HG03378 (cell line): ENCODE results near the gene ZNF236.
"Not testable (repeated sequence)": the region's sequence is repeated elsewhere in the genome, so short reads cannot be mapped to it uniquely, and the experiment has no call there.

Experiments used
- ATAC-seq: cut with Tn5 transposase; IDR thresholded peaks from one replicate; pipeline ENCODE4 v1.9.1; 2021; ENCODE audit warnings: mild to moderate bottlenecking, moderate library complexity; ENCODE audit not compliant: unreplicated experiment

Gene ZNF236

DNA sequence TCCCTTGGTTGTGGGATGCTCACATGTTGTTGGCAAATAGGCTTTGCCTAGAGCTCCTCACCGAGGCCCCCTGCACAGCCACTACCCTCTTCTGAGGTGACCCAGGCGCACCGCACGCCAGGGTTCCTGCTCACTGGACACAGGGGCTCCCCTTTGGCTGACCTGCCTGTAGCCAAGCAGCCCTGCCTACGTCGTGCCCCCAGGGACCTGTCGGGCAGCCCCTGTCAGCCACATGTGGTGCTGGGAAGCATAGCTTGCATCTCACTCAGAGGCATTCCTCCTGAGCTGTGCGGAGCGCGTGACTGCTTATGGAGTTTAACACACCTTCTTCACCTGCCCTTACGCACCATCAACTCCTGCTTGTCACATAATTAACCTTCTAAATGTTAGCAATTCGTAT lies 116.3 kb downstream of the ZNF236 start:
- ATAC-seq = no peak

DNA sequence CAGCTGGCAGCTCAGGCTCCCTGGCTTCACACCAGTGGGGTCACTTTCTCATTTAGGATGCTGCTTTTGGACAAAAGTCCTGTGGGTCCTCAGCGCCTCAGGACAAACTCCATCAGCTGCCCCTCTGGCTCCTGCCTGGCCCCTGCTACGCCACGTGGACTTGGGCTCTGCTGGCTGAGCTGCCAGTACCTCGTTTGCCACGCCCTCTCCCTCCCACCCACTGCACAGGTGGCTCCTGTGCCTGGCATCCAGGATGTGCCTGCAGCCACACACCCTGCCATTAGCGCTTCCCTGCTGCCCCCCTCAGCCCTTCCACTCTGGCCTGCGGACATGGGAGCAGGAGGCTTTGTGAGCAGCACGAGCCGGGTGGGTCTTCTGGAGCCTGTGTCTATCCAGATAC lies 118.9 kb downstream of the ZNF236 start:
- ATAC-seq = no peak

DNA sequence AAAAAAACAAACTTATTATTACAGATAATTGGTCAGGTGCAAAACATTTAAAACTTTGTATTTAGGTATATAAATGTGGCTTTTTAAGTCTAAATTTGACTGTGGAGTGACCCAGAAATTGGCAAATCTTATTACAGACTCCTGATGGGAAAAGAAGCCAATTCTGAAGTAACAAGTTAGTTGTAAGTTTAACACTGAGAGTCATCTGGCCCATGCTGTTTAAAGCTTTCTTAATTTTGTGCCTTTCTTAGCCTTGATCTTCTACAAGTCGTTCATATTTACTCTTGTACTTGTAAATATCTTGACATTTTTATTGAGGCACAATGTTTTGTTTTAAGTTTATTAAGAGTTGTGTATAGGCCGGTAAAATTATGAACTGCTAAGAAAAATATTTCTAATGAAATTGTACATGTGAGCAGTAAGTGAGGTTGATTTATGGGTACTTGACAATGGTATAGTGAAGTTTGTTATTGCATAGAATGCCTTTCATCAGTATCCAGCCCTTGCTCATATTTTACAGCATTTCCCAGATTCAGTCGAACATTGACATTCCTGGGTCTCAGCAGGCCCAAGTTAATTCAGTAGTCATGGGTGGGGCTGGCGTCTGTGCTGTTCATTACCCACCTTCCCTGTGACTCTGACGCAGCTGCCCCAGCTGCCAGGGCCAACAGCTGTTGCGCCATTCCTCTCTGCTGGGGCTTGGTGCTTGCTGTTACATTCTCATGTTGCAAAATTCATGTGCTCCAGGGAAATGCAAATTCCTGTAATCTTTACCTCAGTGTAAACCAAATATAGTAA lies 121.4 kb downstream of the ZNF236 start:
- no peak for ATAC-seq

DNA sequence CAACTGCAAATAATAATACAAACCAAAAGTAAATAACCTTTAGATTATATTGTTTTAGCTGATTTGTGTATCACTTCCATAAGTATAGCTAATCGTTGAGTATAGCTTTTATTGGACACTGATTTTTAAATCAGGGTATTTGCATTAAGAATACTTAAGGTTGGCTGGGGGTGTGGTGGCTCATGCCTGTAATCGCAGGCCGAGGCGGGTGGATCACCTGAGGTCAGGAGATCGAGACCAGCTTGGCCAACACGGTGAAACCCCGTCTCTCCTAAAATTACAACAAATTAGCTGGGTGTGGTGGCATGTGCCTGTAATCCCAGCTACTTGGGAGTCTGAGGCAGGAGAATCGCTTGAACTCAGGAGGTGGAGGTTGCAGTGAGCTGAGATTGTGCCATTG lies 122.0 kb downstream of the ZNF236 start:
- ATAC-seq = not testable (repeated sequence)

- no peak for ATAC-seq
Observed at GRCh38 chr18:76948345-76948744, 126.0 kb downstream of the ZNF236 start.

DNA sequence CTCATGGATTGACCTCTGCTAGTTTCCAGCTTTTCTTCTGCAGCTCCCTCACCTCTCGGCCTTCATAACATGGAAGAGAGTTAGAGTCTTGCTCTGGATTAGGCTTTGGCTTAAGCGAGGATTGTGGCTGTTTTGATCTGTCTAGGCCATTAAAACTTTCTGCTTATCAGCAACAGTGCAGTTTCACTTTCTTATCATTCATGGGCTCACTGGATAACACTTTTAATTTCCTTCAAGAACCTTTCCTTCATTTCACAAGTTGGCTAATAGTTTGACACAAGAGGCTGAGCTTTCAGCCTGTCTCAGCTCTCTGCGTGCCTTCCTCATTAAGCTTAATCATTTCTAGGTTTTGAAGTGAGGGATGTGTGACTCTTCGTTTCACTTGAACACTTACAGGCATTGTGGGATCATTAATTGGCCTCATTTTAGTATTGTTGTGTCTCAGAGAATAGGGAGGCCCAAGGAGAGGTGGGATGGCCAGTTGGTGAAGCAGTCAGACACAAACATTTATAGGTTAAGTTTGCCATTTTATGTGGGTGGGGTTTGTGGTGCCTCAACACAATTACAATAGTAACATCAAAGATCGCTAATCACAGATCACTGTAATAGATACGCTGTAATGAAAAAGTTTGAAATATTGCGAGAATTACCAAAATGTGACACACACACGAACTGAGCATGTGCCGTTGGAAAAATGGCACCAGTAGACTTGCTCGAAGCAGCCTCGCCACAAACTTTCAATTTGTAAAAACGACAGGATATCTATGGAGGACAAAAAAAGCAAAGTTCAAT lies 129.3 kb downstream of the ZNF236 start:
- no peak for ATAC-seq

GRCh38 chr18:76952747-76953146 lies 130.4 kb downstream of the ZNF236 start:
- ATAC-seq = no peak

DNA sequence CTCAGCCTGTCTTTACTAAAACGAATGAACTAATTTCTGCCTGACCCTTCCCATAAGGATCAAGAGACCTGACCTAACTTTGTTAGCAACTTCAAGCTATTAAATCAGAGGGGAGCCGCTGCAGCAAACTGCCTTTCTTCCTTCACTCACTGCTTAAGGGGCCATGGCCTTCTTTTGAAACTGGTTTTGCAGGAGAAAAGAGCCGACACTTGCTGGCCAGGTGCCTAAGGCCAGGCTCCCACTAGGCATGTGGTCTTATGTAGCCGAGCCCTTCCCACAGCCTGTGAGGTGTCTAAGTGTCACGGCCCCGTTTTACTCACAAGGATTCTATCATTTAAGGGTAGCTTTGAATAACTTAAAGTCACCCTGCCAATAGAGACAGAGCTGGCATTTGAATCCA lies 130.8 kb downstream of the ZNF236 start:
- ATAC-seq = no peak

DNA sequence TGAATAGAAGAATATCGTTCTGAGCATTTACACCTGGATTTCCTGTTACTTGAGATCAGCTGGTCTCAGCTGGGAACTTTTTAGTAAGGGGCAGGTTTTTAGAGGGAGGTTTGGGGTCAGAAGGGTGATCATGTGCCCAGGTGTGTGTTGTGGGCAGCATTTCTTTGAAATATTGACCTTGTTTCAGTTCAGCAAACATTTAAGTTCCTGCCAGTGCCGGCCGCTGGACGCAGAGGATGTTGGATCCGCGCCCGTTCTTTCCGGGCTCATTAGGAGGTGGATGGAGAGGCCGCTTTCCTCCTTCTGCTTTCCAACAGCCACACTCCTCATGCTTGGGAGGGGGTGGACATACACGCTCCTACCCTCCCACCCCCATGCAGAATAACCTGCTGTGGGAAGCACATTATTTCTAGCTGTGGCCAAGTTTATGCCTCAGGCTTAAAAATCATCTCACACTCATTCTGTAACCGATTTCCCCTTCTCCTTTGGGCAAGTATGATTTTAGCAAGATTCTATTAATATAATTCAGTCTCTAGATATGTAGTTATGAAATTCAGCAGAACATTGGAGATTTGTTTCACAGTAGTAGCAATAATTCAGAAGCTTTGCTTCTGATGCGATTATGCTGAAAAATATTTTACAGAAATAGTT lies 131.4 kb downstream of the ZNF236 start:
- no peak for ATAC-seq

DNA sequence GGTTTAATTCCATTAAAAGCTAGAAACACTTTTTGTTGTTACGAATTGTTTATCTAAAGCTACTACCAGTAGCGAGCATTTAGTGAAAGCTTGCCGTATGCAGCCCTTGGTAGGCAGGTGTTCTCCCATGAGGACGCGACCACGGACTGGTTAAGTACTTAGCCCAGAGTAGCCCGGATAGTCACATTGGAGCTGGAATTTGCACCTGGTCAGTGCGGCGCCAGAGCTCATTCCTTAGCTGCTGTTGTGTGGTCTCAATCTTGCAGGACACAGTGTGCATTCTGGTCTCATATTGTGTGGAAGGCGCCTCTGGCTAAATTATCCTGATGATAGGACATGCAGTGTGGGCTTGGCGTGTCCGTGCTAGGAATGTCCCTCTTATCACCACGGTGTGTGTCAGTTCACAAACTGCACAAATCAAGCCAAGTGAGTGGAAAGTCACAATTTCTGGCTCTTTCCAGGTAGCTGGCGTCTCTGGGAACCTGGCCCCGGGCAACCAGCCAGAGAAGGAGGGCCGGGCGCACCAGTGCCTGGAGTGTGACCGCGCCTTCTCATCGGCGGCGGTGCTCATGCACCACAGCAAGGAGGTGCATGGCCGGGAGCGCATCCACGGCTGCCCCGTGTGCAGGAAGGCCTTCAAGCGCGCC lies 133.3 kb downstream of the ZNF236 start:
- no peak for ATAC-seq

- no peak for ATAC-seq
Observed at GRCh38 chr18:76956648-76957047, 134.3 kb downstream of the ZNF236 start.

DNA sequence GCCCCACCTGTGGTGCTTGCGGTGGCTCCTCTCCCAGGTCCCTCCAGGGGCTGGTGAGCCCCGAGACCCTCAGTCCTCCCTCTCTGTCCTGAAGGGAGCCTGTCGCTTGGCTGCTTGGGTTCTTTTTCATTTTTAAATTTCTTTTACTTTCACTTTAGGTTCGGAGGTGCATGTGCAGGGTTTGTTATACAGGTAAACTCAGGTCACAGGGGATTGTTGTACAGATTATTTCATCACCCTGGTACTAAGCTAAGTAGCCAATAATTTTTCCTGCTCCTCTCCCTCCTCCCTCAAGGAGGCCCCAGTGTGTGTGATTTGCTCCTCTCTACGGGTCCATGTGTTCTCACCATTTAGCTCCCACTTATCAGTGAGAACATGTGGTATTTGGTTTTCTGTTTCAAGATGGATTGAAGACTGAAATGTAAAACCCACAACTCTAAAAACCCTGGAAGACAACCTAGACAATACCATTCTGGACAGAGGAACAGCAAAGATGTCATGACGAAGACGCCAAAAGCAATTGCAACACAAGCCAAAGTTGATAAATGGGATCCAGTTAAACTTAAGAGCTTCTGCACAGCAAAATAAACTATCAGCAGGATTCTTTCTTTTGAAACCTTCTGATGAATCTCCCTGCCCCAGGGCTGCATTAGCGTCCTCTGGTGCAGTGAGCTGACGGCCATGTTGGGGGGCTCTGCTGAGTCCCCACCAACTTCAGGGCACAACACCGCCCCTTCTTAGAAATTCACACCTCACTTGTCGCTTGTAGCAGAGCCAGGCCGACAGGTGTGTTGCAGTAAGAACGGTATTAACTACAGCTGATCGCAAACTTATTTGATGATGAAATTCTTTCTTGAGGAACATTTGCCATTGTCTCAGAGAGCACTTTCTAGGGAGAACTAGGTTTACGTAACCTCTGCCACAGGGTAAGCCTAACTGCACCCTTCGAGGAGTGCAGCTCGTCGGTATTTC lies 135.3 kb downstream of the ZNF236 start:
- no peak for ATAC-seq

DNA sequence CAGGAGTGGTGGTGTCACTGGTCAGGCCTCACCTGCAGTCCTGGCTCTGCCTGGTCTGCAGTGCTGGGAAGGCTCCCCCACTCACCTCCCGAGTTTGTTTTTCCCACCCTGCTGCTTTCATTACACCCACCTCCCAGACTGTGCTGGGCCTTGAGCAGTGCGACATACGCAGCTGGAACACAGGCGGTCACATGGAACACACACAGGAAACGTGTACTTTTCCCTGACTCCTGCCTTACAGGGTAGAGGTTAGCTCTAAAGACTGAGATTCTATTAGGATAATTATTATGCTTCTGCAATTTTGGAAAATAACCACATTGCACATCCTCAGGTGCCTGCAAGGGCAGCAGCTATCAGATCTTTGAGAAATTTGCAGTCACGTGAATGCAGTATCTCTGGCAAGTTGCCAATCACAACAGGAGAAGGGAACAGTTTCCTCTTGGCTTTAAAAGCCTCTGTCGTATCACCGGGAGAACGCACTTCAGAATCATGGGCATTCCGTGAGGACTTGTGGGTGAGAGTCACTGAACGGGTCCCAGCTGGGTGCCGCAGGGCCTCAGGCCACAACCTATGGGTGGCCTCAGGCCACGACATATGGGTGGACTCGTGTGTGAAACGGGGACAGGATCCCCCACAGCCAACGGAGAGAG lies 136.5 kb downstream of the ZNF236 start:
- ATAC-seq = no peak

DNA sequence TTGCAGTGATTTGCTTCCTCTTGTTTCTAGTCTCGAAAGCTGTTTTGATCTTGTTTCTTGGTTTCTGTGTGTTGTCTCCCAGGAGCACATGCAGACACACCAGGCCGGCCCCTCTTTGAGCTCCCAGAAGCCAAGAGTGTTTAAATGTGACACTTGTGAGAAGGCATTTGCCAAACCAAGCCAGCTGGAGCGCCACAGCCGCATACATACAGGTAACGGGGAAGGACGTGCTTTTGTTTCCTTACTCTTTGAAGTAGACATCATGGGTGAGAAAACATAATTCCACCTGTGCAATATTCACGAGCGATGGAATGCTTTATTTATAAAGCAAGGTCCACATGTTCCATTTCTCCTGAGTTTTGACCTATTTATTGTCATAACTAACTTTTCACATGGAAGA lies 137.2 kb downstream of the ZNF236 start:
- no peak for ATAC-seq

DNA sequence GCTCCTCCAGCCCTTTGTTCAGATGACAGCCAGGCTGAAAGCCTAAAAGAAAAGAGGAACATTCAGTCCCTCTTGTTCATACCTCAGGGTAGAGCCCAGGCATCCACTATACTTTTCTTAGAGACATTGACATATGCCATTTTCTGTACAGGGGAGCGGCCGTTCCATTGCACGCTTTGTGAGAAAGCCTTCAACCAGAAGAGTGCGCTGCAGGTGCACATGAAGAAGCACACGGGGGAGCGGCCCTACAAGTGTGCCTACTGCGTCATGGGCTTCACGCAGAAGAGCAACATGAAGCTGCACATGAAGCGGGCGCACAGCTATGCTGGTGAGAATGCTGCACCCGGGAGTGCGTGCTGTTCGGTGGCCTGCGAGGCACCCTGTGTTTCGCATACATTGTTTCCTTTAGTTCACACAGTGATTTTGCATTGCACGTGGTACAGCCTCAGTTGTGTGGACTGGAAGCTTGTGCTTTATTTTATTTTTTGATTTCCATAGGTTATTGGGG lies 138.2 kb downstream of the ZNF236 start:
- no peak for ATAC-seq

DNA sequence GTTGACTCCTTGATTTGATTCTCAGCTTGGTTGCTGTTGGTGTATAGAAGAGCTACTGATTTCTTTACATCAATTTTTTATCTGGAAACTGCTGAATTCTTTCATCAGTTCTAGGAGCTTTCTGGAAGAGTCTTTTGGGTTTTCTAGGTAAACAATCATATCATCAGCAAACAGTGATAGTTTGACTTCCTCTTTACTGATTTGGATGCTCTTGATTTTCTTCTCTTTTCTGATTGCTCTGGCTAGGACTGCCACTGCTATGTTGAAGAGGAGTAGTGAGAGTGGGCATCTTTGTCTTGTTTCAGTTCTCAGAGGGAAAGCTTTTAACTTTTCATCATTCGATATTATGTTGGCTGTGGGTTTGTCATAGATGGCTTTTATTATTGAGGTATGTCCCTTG lies 140.5 kb downstream of the ZNF236 start:
- ATAC-seq = no peak

GRCh38 chr18:76963936-76964335 lies 141.6 kb downstream of the ZNF236 start:
- peak; percentile 60 for ATAC-seq

- ATAC-seq = peak; percentile 57
Observed at GRCh38 chr18:76965555-76966151, 143.3 kb downstream of the ZNF236 start.

GRCh38 chr18:76967299-76967698 lies 144.9 kb downstream of the ZNF236 start:
- ATAC-seq = not testable (repeated sequence)
